ENCODE results near the gene PRODH2.

The PRODH2 gene

DNA sequence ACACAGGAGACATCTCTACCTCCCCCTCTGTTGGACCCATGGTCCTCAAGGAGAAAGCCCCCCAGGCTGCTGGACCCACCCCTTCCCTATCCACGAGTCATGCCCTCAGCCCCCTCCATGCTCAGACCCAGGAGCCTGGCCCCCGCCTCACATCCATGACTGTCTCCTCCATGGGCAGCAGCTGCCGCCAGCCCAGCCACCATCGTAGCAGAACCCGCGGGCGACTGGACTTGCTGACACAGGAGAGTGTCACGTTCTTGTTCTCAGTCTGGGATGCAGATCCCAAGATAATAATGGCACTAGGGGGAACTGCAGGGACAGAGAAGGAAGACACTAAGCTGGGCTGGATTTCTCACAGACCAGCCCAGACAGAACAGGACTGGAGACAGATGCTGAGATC, 35.8 kb upstream of the PRODH2 start:
- TF ChIP-seq CTCF (IDR thresholded peaks at IDR 0.05; ENCODE audit: borderline replicate concordance, control extremely low read depth, extremely low read depth, insufficient read depth, missing control alignments): no peak
- no peak for DNase-seq (ENCODE audit: low spot score)
- in situ Hi-C loops (cut with MboI; ENCODE audit: low sequenced_read_pairs, unreplicated experiment): no loop called here

DNA sequence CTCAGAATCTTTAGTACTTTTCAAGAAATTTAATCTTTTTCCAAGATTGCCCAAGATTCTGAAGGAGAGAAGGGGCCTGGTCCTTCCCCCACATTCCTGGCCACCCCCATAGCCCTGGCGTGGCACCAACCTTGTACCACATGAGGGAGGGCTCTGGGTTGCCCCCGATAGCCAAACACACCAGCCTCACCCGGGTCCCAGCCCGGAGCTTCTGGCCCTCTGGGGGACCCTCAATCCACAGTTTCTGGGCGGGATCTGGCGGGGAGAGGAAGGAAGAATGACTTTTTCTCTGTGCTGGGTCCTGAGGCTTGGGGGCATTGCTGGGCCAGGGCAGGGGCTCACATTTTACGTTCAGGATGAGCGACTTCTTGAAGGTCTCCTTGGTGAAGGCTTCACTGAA, 35.3 kb upstream of the PRODH2 start:
- DNase-seq (ENCODE audit: low spot score): no peak
- no peak for TF ChIP-seq CTCF (IDR thresholded peaks at IDR 0.05; ENCODE audit: borderline replicate concordance, control extremely low read depth, extremely low read depth, insufficient read depth, missing control alignments)
- in situ Hi-C loops (cut with MboI; ENCODE audit: low sequenced_read_pairs, unreplicated experiment): no loop called here

GRCh38 chr19:35846038-35846668, 33.5 kb upstream of the PRODH2 start:
- no peak for DNase-seq (ENCODE audit: low spot score)
- in situ Hi-C loops (cut with MboI; ENCODE audit: low sequenced_read_pairs, unreplicated experiment): no loop called here
- TF ChIP-seq CTCF (IDR thresholded peaks at IDR 0.05; ENCODE audit: borderline replicate concordance, control extremely low read depth, extremely low read depth, insufficient read depth, missing control alignments): no peak

- in situ Hi-C loops (cut with MboI; ENCODE audit: low sequenced_read_pairs, unreplicated experiment): no loop called here
- DNase-seq (ENCODE audit: low spot score): no peak
- TF ChIP-seq CTCF (IDR thresholded peaks at IDR 0.05; ENCODE audit: borderline replicate concordance, control extremely low read depth, extremely low read depth, insufficient read depth, missing control alignments): no peak
Observed at GRCh38 chr19:35845215-35846037, 32.8 kb upstream of the PRODH2 start.

DNA sequence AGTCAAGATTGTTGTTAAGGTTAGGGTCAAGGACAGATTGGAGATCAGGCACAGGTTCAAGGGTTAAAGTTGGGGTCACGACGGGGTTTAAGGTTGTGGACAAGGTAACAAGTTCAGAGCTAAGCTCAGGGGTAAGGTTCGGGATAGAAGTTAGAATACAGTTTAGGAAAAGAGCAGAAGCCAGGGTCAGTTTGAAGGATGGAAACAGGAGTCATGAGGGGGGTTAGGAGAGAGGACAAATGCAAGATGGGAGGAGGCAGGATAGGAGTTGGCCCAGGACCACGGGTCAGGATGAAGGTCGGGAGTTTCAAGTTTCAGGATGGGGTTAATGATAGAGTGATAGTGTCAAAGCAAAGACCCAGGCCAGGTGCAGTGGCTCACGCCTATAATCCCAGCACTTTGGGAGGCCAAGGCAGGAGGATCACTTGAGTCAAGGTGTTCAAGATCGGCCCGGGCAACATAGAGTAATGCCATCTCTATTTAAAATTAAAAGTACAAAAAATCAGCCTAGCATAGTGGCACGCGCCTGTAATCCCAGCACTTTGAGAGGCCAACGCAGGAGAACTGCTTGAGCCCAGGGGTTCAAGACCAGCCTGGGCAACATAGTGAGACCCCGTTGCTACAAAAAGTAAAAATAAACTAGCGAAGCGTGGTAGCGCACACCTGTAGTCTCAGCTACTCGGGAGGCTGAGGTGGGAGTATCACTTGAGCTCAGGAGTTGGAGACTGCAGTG, 32.0 kb upstream of the PRODH2 start:
- TF ChIP-seq CTCF (IDR thresholded peaks at IDR 0.05; ENCODE audit: borderline replicate concordance, control extremely low read depth, extremely low read depth, insufficient read depth, missing control alignments): no peak
- no peak for DNase-seq (ENCODE audit: low spot score)
- in situ Hi-C loops (cut with MboI; ENCODE audit: low sequenced_read_pairs, unreplicated experiment): no loop called here

DNA sequence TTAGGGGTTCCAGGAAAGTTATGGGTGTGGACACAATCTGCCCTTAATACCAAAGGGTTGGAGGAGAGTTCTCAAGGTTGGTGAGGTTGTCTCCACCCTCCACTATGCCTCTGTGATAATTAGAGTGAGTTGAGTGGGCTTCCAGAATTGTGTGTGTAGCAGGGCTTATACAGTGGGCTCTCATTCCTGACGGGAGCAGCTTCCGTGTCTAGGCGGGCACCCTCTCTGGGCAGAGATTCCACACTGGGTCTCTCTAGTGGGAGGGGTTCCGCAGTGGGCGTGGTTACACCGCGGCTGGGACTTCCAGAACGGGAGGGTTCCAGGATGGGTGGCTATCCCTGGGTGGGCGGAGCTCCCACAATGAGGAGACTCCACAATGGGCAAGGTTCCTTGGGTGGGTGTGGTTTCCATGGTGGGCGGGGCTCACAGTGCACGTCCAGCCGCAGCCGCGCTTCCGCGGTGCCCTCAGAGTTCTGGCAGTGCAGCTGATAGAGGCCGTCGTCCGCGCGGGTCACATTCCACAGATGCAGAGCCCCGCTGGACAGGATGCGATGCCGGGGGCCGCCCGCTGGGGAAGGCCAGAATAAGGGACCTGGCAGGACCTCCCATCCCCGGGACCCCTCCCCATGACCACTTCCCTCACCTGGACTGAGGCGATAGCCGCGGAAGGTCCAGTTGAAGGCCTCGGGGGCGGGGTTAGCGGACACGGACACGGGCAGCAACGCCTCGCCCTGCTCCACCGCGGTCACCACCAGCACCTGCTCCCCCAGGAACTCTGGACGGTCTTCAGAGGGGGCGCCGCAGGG, 31.2 kb upstream of the PRODH2 start:
- no peak for DNase-seq (ENCODE audit: low spot score)

More for the DNA sequence above, 31.2 kb upstream of the PRODH2 start:
- no peak for TF ChIP-seq CTCF (IDR thresholded peaks at IDR 0.05; ENCODE audit: borderline replicate concordance, control extremely low read depth, extremely low read depth, insufficient read depth, missing control alignments)
- in situ Hi-C loops (cut with MboI; ENCODE audit: low sequenced_read_pairs, unreplicated experiment): no loop called here
